NCI-H2196 (cell line): ENCODE results near the gene TSPAN32.
"Not testable (repeated sequence)": the region's sequence is repeated elsewhere in the genome, so short reads cannot be mapped to it uniquely, and the experiment has no call there.

ENCODE experiments used
- DNase-seq: peaks from one replicate; lab custom pipeline; 2025; ENCODE audit not compliant: unreplicated experiment; lab: John Stamatoyannopoulos, UW

Gene TSPAN32

GRCh38 chr11:2362414-2362813, 60.6 kb downstream of the TSPAN32 start:
- no peak for DNase-seq

GRCh38 chr11:2363130-2363529, 61.3 kb downstream of the TSPAN32 start:
- no peak for DNase-seq

GRCh38 chr11:2363577-2364370, 62.0 kb downstream of the TSPAN32 start:
- DNase-seq = no peak

DNA sequence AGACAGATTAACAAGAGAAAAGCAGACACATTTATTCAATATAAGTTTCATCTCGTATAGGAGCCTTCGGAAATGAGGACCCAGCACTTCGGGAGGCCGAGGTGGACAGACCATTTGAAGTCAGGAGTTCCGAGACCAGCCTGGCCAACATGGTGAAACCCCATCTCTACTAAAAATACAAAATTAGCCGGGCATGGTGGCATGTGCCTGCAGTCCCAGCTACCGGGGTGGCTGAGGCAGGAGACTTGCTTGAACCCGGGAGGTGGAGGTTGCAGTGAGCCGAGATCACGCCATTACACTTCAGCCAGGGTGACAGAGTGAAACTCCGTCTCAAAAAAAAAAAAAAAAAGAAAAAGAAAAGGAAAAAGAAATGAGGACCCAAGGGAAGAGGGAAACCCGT, 62.6 kb downstream of the TSPAN32 start:
- not testable (repeated sequence) for DNase-seq

GRCh38 chr11:2365571-2366210, 63.9 kb downstream of the TSPAN32 start:
- DNase-seq = no peak

- no peak for DNase-seq
Observed at GRCh38 chr11:2366276-2366675, 64.5 kb downstream of the TSPAN32 start.

DNA sequence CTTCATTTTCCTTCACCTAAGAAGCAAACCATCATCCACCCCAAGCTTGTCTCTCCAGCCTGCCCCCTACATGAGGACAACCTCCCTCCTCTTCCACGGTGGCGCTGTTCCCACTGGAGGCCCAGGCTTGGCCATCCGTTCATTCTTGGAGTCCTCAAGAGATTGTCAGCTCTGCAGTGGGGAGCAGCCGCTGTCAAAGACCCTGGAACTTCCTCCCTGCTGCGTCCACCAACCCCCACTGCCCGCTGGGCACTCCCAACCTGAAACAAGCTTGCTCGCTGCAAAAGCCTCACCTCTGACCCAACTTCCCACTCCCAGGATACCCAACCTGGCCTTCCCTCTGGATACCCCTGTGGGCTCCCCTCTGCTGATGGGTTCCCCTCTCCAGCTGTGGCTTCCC, 64.9 kb downstream of the TSPAN32 start:
- no peak for DNase-seq

DNA sequence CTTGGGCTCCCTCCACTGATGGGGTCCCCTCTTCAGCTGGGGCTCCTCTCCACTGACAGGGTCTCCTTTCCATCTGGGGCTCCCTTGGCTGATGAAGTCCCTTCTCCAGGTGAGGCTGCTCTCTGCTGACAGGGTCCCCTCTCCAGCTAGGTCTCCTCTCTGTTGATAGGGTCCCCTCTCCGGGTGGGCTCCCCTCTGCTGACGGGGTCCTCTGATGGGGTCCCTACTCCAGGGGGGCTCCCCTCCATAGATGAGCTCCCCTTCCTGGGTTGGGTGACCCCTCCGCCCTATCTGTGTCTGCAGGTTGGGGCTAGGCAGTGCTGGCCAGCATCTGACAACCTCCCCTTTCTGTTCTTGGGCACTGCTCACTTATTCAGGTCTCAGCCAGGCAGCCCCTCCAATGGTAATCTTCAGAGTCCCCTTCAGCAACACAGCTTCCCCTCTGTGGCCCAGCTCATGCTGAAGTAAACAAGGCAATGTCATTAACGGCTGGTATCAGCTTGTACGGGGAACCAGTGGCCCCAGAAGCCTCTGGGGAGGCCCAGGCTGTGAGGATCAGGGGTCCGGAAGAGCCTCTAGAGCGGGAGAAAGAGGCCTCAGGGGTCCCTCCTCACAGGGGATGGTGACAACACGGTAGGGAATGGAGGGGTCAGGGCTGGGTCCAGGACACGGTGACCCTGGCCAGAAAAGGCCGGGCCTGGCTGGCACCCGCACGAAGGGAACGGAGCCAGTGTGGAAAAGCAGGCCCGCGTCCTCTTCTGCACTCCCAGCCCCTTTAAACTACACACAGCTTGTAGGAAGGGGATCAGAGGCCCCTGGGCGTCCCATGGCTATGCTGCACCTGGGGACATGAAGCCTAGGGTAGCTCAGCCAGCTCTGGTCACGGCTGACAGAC, 65.7 kb downstream of the TSPAN32 start:
- no peak for DNase-seq
